ENCODE results near the gene TMEM248. TPM values are rescaled to one million over a fixed set of nuclear protein-coding genes. Genes with fewer than 3 reads are reported as not detected.

The TMEM248 gene
- total and polyA plus RNA-seq, 10 of the 15 experiments (the other 5 are each of a cell fraction or from before 2014, with no cell fraction given) = 6.3 to 93.5 (median 64.9) TPM

DNA sequence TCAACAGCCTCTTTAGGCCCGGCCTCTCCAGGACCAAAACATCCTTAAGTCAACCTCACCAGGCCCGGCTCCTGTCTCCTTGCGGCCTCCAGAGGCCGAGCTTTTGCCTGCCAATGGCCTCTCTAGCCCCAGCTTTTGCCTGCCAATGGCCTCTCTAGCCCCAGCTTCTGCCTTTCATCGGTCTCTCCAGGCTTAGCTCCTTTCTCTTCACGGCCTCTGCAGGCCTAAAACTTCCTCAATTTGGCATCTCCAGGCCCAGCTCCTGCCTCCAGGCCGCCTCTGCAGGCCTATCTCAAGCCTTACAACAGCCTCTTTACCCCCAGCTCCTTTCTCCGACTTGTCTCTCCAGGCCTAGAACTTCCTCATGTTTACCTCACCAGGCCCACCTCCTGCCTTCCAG is 15.7 kb upstream of the TMEM248 start:
- intact Hi-C loops (cut with micrococcal nuclease; ENCODE audit: unreplicated experiment) (no loop called here), in situ Hi-C loops (cut with MboI) (no loop called here)
- no peaks in the 10 kb centered on the region for H3K9me3 ChIP-seq (replicated peaks; ENCODE audit: control insufficient read depth, insufficient read depth, low read length)
- ATAC-seq (no peak), DNase-seq (ENCODE audit: low read depth, low spot score) (no peak), FAIRE-seq (no peak)
- H3K4me3 ChIP-seq = no peak overlapping the region
- H3K36me3 ChIP-seq (ENCODE audit: control insufficient read depth in 2 of 2, insufficient read depth in 2 of 2, low read length in 1 of 2) = peaks cover 0 to 6% of the 10 kb centered on the region in 2 experiments; a peak in 2 of 4 replicates
- H3K27me3 ChIP-seq (replicated peaks in 1 of 2; ENCODE audit: control insufficient read depth in 2 of 2, insufficient read depth in 2 of 2, low read length in 1 of 2) = no peaks in the 10 kb centered on the region
- H3K4me2 ChIP-seq (ENCODE audit: control insufficient read depth, insufficient read depth) = no peak overlapping the region
- no peak overlapping the region for H2AFZ ChIP-seq (ENCODE audit: control insufficient read depth, low read depth, low read length)
- no peaks in the 10 kb centered on the region for H3K4me1 ChIP-seq (ENCODE audit: control insufficient read depth, insufficient read depth, low read length)
- H3K9ac ChIP-seq (ENCODE audit: control insufficient read depth, insufficient read depth, low read length) = no peak overlapping the region
- H3K79me2 ChIP-seq (ENCODE audit: control insufficient read depth, insufficient read depth, low read length) = no peaks in the 10 kb centered on the region
- CTCF ChIA-PET = interaction anchor here (0.9 to 1.7 kb wide), 6 partner anchors 9 to 61 kb away, joined by 3 to 8 read pairs (median 4); no protein-coding TSS in a partner anchor
- SMC1A ChIA-PET (ENCODE audit: uncharacterized antibody, unreplicated experiment) = interaction anchor here (1.5 kb wide), 2 partner anchors 9 to 61 kb away, joined by 4 read pairs; no protein-coding TSS in a partner anchor
- no peak overlapping the region for H3K27ac ChIP-seq (ENCODE audit: control insufficient read depth, insufficient read depth)
- POLR2A ChIA-PET = no interaction called here
- H4K20me1 ChIP-seq (ENCODE audit: control insufficient read depth, insufficient read depth) = no peaks in the 10 kb centered on the region
- RAD21 ChIA-PET (ENCODE audit: unreplicated experiment) = interaction anchor here (1.2 kb wide), 2 partner anchors 42 to 61 kb away, joined by 3 to 5 read pairs; no protein-coding TSS in a partner anchor
- no TSS peak for BruUV-seq (replicated peaks)
- TF ChIP-seq, protein P1, sequence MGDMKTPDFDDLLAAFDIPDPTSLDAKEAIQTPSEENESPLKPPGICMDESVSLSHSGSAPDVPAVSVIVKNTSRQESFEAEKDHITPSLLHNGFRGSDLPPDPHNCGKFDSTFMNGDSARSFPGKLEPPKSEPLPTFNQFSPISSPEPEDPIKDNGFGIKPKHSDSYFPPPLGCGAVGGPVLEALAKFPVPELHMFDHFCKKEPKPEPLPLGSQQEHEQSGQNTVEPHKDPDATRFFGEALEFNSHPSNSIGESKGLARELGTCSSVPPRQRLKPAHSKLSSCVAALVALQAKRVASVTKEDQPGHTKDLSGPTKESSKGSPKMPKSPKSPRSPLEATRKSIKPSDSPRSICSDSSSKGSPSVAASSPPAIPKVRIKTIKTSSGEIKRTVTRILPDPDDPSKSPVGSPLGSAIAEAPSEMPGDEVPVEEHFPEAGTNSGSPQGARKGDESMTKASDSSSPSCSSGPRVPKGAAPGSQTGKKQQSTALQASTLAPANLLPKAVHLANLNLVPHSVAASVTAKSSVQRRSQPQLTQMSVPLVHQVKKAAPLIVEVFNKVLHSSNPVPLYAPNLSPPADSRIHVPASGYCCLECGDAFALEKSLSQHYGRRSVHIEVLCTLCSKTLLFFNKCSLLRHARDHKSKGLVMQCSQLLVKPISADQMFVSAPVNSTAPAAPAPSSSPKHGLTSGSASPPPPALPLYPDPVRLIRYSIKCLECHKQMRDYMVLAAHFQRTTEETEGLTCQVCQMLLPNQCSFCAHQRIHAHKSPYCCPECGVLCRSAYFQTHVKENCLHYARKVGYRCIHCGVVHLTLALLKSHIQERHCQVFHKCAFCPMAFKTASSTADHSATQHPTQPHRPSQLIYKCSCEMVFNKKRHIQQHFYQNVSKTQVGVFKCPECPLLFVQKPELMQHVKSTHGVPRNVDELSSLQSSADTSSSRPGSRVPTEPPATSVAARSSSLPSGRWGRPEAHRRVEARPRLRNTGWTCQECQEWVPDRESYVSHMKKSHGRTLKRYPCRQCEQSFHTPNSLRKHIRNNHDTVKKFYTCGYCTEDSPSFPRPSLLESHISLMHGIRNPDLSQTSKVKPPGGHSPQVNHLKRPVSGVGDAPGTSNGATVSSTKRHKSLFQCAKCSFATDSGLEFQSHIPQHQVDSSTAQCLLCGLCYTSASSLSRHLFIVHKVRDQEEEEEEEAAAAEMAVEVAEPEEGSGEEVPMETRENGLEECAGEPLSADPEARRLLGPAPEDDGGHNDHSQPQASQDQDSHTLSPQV (IDR thresholded peaks at IDR 0.05) = no peak
- TF ChIP-seq SP1 (IDR thresholded peaks at IDR 0.05; ENCODE audit: low read depth, low read length) (no peak), RFX5 (IDR thresholded peaks at IDR 0.05; ENCODE audit: low read depth, low read length) (no peak), ZZZ3 (IDR thresholded peaks at IDR 0.05; ENCODE audit: control insufficient read depth, insufficient read length, low read depth) (no peak), STAT1 (conservative IDR thresholded peaks at IDR 0.05) (no peak), MTA2 (IDR thresholded peaks at IDR 0.05; ENCODE audit: low read depth) (no peak), TCF12 (IDR thresholded peaks at IDR 0.05; ENCODE audit: low read depth, low read length) (no peak), SMARCA5 (IDR thresholded peaks at IDR 0.05) (no peak), EP300 (IDR thresholded peaks at IDR 0.05; ENCODE audit: borderline replicate concordance in 1 of 2, control insufficient read depth in 1 of 2, low read depth in 2 of 2, low read length in 2 of 2) (no peak), CBFB (IDR thresholded peaks at IDR 0.05; ENCODE audit: low read depth) (no peak), CBX3 (IDR thresholded peaks at IDR 0.05; ENCODE audit: borderline replicate concordance, low read depth) (no peak), ZNF622 (IDR thresholded peaks at IDR 0.05) (no peak), CEBPB (IDR thresholded peaks at IDR 0.05; ENCODE audit: borderline replicate concordance in 1 of 2, low read depth in 2 of 2, low read length in 2 of 2) (no peak), HDAC2 (IDR thresholded peaks at IDR 0.05) (no peak), FOS (IDR thresholded peaks at IDR 0.05; ENCODE audit: borderline replicate concordance, extremely low read depth, insufficient read length) (no peak), PML (IDR thresholded peaks at IDR 0.05; ENCODE audit: low read length) (no peak)
- TF ChIP-seq, protein P2, sequence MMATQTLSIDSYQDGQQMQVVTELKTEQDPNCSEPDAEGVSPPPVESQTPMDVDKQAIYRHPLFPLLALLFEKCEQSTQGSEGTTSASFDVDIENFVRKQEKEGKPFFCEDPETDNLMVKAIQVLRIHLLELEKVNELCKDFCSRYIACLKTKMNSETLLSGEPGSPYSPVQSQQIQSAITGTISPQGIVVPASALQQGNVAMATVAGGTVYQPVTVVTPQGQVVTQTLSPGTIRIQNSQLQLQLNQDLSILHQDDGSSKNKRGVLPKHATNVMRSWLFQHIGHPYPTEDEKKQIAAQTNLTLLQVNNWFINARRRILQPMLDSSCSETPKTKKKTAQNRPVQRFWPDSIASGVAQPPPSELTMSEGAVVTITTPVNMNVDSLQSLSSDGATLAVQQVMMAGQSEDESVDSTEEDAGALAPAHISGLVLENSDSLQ (IDR thresholded peaks at IDR 0.05) = no peak
- TF ChIP-seq, protein P3, sequence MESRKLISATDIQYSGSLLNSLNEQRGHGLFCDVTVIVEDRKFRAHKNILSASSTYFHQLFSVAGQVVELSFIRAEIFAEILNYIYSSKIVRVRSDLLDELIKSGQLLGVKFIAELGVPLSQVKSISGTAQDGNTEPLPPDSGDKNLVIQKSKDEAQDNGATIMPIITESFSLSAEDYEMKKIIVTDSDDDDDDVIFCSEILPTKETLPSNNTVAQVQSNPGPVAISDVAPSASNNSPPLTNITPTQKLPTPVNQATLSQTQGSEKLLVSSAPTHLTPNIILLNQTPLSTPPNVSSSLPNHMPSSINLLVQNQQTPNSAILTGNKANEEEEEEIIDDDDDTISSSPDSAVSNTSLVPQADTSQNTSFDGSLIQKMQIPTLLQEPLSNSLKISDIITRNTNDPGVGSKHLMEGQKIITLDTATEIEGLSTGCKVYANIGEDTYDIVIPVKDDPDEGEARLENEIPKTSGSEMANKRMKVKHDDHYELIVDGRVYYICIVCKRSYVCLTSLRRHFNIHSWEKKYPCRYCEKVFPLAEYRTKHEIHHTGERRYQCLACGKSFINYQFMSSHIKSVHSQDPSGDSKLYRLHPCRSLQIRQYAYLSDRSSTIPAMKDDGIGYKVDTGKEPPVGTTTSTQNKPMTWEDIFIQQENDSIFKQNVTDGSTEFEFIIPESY (IDR thresholded peaks at IDR 0.05) = no peak
- 64% methylated on average over 8 of the region's 8 CpGs for WGBS (ENCODE audit: insufficient coverage, insufficient replicate concordance, low lambda C conversion rate, missing lambda C conversion rate)

Measured in GM12878 (cell line).